ENCODE data around the gene C14orf119.

The C14orf119 gene

GRCh38 chr14:23113431-23114119 lies 18.3 kb downstream of the C14orf119 start:
- peaks cover 6% of the 10 kb centered on the region; the same call in 1 of the 2 replicates for H3K27me3 ChIP-seq (ENCODE audit: insufficient read depth, low read length)
- H3K4me2 ChIP-seq (ENCODE audit: low read length): no peak overlapping the region
- no peaks in the 10 kb centered on the region for H3K36me3 ChIP-seq (ENCODE audit: insufficient read depth, low read length)
- no peak overlapping the region for H3K4me3 ChIP-seq (ENCODE audit: low read depth, low read length, poor library complexity, severe bottlenecking)
- H4K20me1 ChIP-seq (ENCODE audit: insufficient read depth, low read length): no peaks in the 10 kb centered on the region
- no peak overlapping the region for H3K9ac ChIP-seq (ENCODE audit: low read length)
- no peak overlapping the region for H2AFZ ChIP-seq (ENCODE audit: low read length)
- no peaks in the 10 kb centered on the region for H3K9me3 ChIP-seq (ENCODE audit: low read length)
- no peak overlapping the region for H3K27ac ChIP-seq (ENCODE audit: low read depth, low read length, poor library complexity, severe bottlenecking)
- no peaks in the 10 kb centered on the region for H3K79me2 ChIP-seq (ENCODE audit: insufficient read depth, low read length)
- no peaks in the 10 kb centered on the region for H3F3A ChIP-seq (ENCODE audit: insufficient read depth, low read length)
- H3K9me2 ChIP-seq (ENCODE audit: low read depth, low read length): no peaks in the 10 kb centered on the region
- H3K4me1 ChIP-seq (ENCODE audit: insufficient read depth, low read length, severe bottlenecking): no peaks in the 10 kb centered on the region
- TF ChIP-seq, protein P1, sequence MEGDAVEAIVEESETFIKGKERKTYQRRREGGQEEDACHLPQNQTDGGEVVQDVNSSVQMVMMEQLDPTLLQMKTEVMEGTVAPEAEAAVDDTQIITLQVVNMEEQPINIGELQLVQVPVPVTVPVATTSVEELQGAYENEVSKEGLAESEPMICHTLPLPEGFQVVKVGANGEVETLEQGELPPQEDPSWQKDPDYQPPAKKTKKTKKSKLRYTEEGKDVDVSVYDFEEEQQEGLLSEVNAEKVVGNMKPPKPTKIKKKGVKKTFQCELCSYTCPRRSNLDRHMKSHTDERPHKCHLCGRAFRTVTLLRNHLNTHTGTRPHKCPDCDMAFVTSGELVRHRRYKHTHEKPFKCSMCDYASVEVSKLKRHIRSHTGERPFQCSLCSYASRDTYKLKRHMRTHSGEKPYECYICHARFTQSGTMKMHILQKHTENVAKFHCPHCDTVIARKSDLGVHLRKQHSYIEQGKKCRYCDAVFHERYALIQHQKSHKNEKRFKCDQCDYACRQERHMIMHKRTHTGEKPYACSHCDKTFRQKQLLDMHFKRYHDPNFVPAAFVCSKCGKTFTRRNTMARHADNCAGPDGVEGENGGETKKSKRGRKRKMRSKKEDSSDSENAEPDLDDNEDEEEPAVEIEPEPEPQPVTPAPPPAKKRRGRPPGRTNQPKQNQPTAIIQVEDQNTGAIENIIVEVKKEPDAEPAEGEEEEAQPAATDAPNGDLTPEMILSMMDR (IDR thresholded peaks at IDR 0.05; ENCODE audit: low read length): no peak
- no peak for TF ChIP-seq EZH2 (IDR thresholded peaks at IDR 0.05; ENCODE audit: borderline replicate concordance, low read length)

DNA sequence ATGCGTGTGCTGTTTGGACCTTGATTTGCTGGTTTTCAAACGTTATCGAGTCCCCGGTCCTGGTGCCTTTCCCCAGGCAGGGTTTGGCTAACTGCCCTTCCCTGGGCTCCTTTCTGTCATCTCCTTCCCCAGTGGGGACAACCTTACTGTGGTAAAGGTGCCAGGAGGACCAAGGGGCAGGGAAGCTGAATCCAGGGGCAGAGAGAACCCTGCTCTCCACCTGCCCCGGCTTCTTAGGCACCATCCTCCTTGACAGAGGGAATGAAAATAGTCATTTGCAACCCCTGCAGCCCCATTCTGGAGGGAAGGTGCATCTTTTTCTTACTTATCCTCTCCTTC lies 18.8 kb downstream of the C14orf119 start:
- no peak overlapping the region for H3K27ac ChIP-seq (ENCODE audit: low read depth, low read length, poor library complexity, severe bottlenecking)
- H4K20me1 ChIP-seq (ENCODE audit: insufficient read depth, low read length): no peaks in the 10 kb centered on the region
- H3K79me2 ChIP-seq (ENCODE audit: insufficient read depth, low read length): no peaks in the 10 kb centered on the region
- no peaks in the 10 kb centered on the region for H3K9me2 ChIP-seq (ENCODE audit: low read depth, low read length)
- H2AFZ ChIP-seq (ENCODE audit: low read length): no peak overlapping the region
- H3K4me3 ChIP-seq (ENCODE audit: low read depth, low read length, poor library complexity, severe bottlenecking): no peak overlapping the region
- no peak overlapping the region for H3K9ac ChIP-seq (ENCODE audit: low read length)
- no peaks in the 10 kb centered on the region for H3K9me3 ChIP-seq (ENCODE audit: low read length)
- no peaks in the 10 kb centered on the region for H3F3A ChIP-seq (ENCODE audit: insufficient read depth, low read length)
- H3K36me3 ChIP-seq (ENCODE audit: insufficient read depth, low read length): no peaks in the 10 kb centered on the region
- TF ChIP-seq EZH2 (IDR thresholded peaks at IDR 0.05; ENCODE audit: borderline replicate concordance, low read length): no peak
- TF ChIP-seq, protein P1 (IDR thresholded peaks at IDR 0.05; ENCODE audit: low read length): no peak
- no peak overlapping the region for H3K4me2 ChIP-seq (ENCODE audit: low read length)
- H3K4me1 ChIP-seq (ENCODE audit: insufficient read depth, low read length, severe bottlenecking): peaks cover 1% of the 10 kb centered on the region
- peaks cover 6% of the 10 kb centered on the region; the same call in 1 of the 2 replicates for H3K27me3 ChIP-seq (ENCODE audit: insufficient read depth, low read length)

DNA sequence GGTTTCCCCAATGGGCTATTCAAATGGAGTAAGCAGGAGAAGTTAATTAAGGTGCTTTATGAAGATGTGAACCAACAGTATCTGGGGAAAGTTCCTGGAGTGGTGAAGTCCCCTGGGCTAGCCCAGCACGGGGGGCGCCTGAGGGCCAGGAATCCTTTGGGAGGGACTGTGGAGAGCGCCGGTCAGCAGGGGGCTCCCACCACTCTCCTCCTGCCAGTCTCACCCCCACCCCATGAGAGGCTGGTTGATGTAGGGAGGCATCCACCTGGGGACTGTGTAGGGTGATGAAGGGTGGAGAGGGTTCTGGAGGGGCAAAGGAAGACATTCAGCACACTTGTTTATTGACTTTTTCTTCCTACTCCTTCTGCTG lies 19.3 kb downstream of the C14orf119 start:
- H3K36me3 ChIP-seq (ENCODE audit: insufficient read depth, low read length): no peaks in the 10 kb centered on the region
- H4K20me1 ChIP-seq (ENCODE audit: insufficient read depth, low read length): no peaks in the 10 kb centered on the region
- H2AFZ ChIP-seq (ENCODE audit: low read length): no peak overlapping the region
- no peak overlapping the region for H3K4me3 ChIP-seq (ENCODE audit: low read depth, low read length, poor library complexity, severe bottlenecking)
- H3K9me2 ChIP-seq (ENCODE audit: low read depth, low read length): no peaks in the 10 kb centered on the region
- no peaks in the 10 kb centered on the region for H3K9me3 ChIP-seq (ENCODE audit: low read length)
- no peaks in the 10 kb centered on the region for H3K79me2 ChIP-seq (ENCODE audit: insufficient read depth, low read length)
- peaks cover 6% of the 10 kb centered on the region; the same call in 1 of the 2 replicates for H3K27me3 ChIP-seq (ENCODE audit: insufficient read depth, low read length)
- no peak overlapping the region for H3K4me2 ChIP-seq (ENCODE audit: low read length)
- no peak overlapping the region for H3K9ac ChIP-seq (ENCODE audit: low read length)
- H3K27ac ChIP-seq (ENCODE audit: low read depth, low read length, poor library complexity, severe bottlenecking): no peak overlapping the region
- TF ChIP-seq, protein P1 (IDR thresholded peaks at IDR 0.05; ENCODE audit: low read length): no peak
- TF ChIP-seq EZH2 (IDR thresholded peaks at IDR 0.05; ENCODE audit: borderline replicate concordance, low read length): no peak
- no peaks in the 10 kb centered on the region for H3F3A ChIP-seq (ENCODE audit: insufficient read depth, low read length)
- peaks cover 7% of the 10 kb centered on the region for H3K4me1 ChIP-seq (ENCODE audit: insufficient read depth, low read length, severe bottlenecking)
